HepG2 (cell line): ENCODE results near the gene B4GALT3. TPM values are rescaled to one million over a fixed set of nuclear protein-coding genes. Genes with fewer than 3 reads are reported as not detected.

Source experiments
- ARID3A ChIP-seq: IDR thresholded peaks from 2 replicates; pipeline ENCODE4 v1.6.1; 2012; ENCODE audit warnings: low read depth, low read length, improper control_type of control experiment
- HBP1 ChIP-seq: IDR thresholded peaks from 2 replicates; pipeline ENCODE4 v1.6.1; 2016; ENCODE audit warnings: low read depth, control low read depth
- KLF12 ChIP-seq: sonication (generic); formaldehyde crosslinking; IDR thresholded peaks from 2 replicates; pipeline ENCODE4 v1.4.0; 2020; ENCODE audit warnings: missing genetic modification reagents, borderline replicate concordance
- MED13 ChIP-seq: sonication (generic); formaldehyde crosslinking; IDR thresholded peaks from 2 replicates; pipeline ENCODE4 v1.5.0; 2020; ENCODE audit warnings: missing genetic modification reagents
- MTA1 ChIP-seq: sonication (generic); formaldehyde crosslinking; IDR thresholded peaks from 2 replicates; pipeline ENCODE4 v1.4.0; 2020; ENCODE audit warnings: missing genetic modification reagents, mild to moderate bottlenecking, borderline replicate concordance
- NCOA1 ChIP-seq: sonication (generic); formaldehyde crosslinking; IDR thresholded peaks from 2 replicates; pipeline ENCODE4 v1.9.0; 2021; ENCODE audit warnings: missing genetic modification reagents
- RERE ChIP-seq: IDR thresholded peaks from 2 replicates; pipeline ENCODE4 v1.6.1; 2016; ENCODE audit warnings: low read depth, missing genetic modification reagents, missing compliant biosample characterization
- TCF7L2 ChIP-seq: IDR thresholded peaks from 2 replicates; pipeline ENCODE4 v1.6.1; 2011; ENCODE audit warnings: mild to moderate bottlenecking, low read depth, low read length, moderate library complexity
- U2AF1 ChIP-seq: fragments of 200-400 bp; formaldehyde crosslinking; optimal IDR thresholded peaks from 2 replicates; pipeline ENCODE3; 2017; ENCODE audit warnings: mild to moderate bottlenecking, low read depth, low read length
- ZBTB4 ChIP-seq: sonication (generic); formaldehyde crosslinking; IDR thresholded peaks from 2 replicates; pipeline ENCODE4 v1.4.0; 2020; ENCODE audit warnings: missing genetic modification reagents, mild to moderate bottlenecking, borderline replicate concordance
- ZNF101 ChIP-seq: sonication (generic); formaldehyde crosslinking; IDR thresholded peaks from 2 replicates; pipeline ENCODE4 v1.4.0; 2020; ENCODE audit warnings: mild to moderate bottlenecking, low read depth, missing genetic modification reagents, borderline replicate concordance
- ZNF24 ChIP-seq: fragments of 450-650 bp; IDR thresholded peaks from 2 replicates; pipeline ENCODE4 v1.6.1; 2017; ENCODE audit warnings: antibody characterized with exemption, mild to moderate bottlenecking
- ZNF33A ChIP-seq: sonication (generic); formaldehyde crosslinking; IDR thresholded peaks from 2 replicates; pipeline ENCODE4 v1.5.1; 2020; ENCODE audit warnings: missing genetic modification reagents, mild to moderate bottlenecking, moderate library complexity, borderline replicate concordance
- ZNF652 ChIP-seq: IDR thresholded peaks from 2 replicates; pipeline ENCODE4 v1.6.1; 2016; ENCODE audit warnings: low read depth, borderline replicate concordance
- ZNF713 ChIP-seq: sonication (generic); formaldehyde crosslinking; IDR thresholded peaks from 2 replicates; pipeline ENCODE4 v1.4.0; 2020; ENCODE audit warnings: mild to moderate bottlenecking, missing genetic modification reagents
- ZSCAN29 ChIP-seq: sonication (generic); formaldehyde crosslinking; conservative IDR thresholded peaks from 2 replicates; pipeline ENCODE4 v1.4.0; 2020; ENCODE audit warnings: mild to moderate bottlenecking, missing genetic modification reagents
- polyA plus RNA-seq, 8 experiments: library from polyadenylated mRNA; depleted of rRNA in 3 of 8; stranded (reverse) in 7 of 8; unstranded in 1 of 8; fragments of >200 nt; fragmentation: Illumina TruSeq in 4 of 8; extraction: Trizol in 4 of 8; gene quantifications; 2 replicates each; pipeline versions ENCODE4 v1.2.1 to v1.2.3, GENCODE V29; 2011 to 2016; ENCODE audit warnings: low read depth in 4 of 8, missing spikeins in 1 of 8, mixed read lengths in 1 of 8; ENCODE audit not compliant: insufficient read depth in 1 of 8
- total RNA-seq, 5 experiments: library from RNA; depleted of rRNA; stranded (reverse); fragments of >200 nt; fragmentation: Illumina TruSeq; extraction: Trizol; gene quantifications; 2 replicates each; pipeline ENCODE4 v1.2.3, GENCODE V29; 2016; ENCODE audit warnings: low read depth in 1 of 5

B4GALT3 gene
- total and polyA plus RNA-seq, 2 of the 13 experiments (the other 11 are each of a cell fraction or from before 2014, with no cell fraction given) = 35.6 to 40.4 TPM

GRCh38 chr1:161201836-161202712 is 24.8 kb upstream of the B4GALT3 start, which contains the start of gene NDUFS2 (continued):
- TF ChIP-seq U2AF1 (no peak), ZNF33A (CRISPR knock-in tag) (no peak), ZNF24 (no peak), RERE (CRISPR knock-in tag) (no peak), MED13 (CRISPR knock-in tag) (no peak; the same call in 1 of the 2 replicates), ZSCAN29 (CRISPR knock-in tag) (no peak), ZNF101 (CRISPR knock-in tag) (no peak), ZBTB4 (CRISPR knock-in tag) (no peak; the same call in 1 of the 2 replicates), KLF12 (no peak), MTA1 (peak; percentile 35; the same call in 1 of the 2 replicates), ZNF713 (CRISPR knock-in tag) (no peak), TCF7L2 (no peak), ARID3A (no peak), NCOA1 (no peak), ZNF652 (CRISPR knock-in tag) (no peak; the same call in 1 of the 2 replicates), HBP1 (CRISPR knock-in tag) (no peak; the same call in 1 of the 2 replicates)
